Left ventricle myocardium inferior (tissue), 1 donor: ENCODE data around the gene ACER3. TPM values are rescaled to one million over a fixed set of nuclear protein-coding genes. Genes with fewer than 3 reads are reported as not detected.

Source experiments
- DNase-seq: peaks from one replicate; pipeline ENCODE4 v3.0.0-alpha.2; 2020
- H3K27ac ChIP-seq: fragments of 200-600 bp; replicated peaks from 2 replicates; pipeline ENCODE4 v1.8.0; 2021
- H3K27me3 ChIP-seq: fragments of 200-600 bp; 2 replicates; pipeline ENCODE4 v1.8.0; 2021; ENCODE audit warnings: low read depth
- H3K36me3 ChIP-seq: fragments of 200-600 bp; 2 replicates; pipeline ENCODE4 v1.8.0; 2021
- H3K4me1 ChIP-seq: fragments of 200-600 bp; 2 replicates; pipeline ENCODE4 v1.8.0; 2021
- H3K4me3 ChIP-seq: fragments of 200-600 bp; 2 replicates; pipeline ENCODE4 v1.8.0; 2021; ENCODE audit warnings: mild to moderate bottlenecking, moderate library complexity
- H3K9me3 ChIP-seq: fragments of 200-600 bp; replicated peaks from 2 replicates; pipeline ENCODE4 v1.8.0; 2021
- CTCF ChIP-seq: fragments of 200-600 bp; IDR thresholded peaks from 2 replicates; pipeline ENCODE4 v1.8.0; 2021; ENCODE audit warnings: antibody characterized with exemption, mild to moderate bottlenecking, borderline replicate concordance
- intact Hi-C: fragments of 100-400 bp; cut with micrococcal nuclease; formaldehyde crosslinking; loops from one replicate; pipeline ENCODE4 v1.11.0; 2022
- total RNA-seq: library from RNA; stranded (reverse); fragmentation: NEBNext Ultra II Directional; extraction: Animal tissue kit (Norgen Biotek cat#: 25700); gene quantifications from one replicate; pipeline ENCODE4 v1.2.1, GENCODE V29; 2021
- donor health status: DM: no; HTN: yes; CAD: no; lungs with severe emphysema.

Gene ACER3
- total RNA-seq, 1 donor from 2014 or later: 8.5 TPM

GRCh38 chr11:77049026-77049425, 188.3 kb downstream of the ACER3 start:
- no peak overlapping the region for H3K4me3 ChIP-seq
- peaks cover 13% of the 10 kb centered on the region for H3K4me1 ChIP-seq
- H3K9me3 ChIP-seq: no peaks in the 10 kb centered on the region
- H3K36me3 ChIP-seq: no peaks in the 10 kb centered on the region
- H3K27me3 ChIP-seq: peaks cover 23% of the 10 kb centered on the region
- no peak overlapping the region for H3K27ac ChIP-seq
- intact Hi-C loops: loop anchor here (5.0 kb wide), 1 partner anchor 138 kb away; no protein-coding TSS in a partner anchor
- no peak for DNase-seq
- TF ChIP-seq CTCF: no peak

GRCh38 chr11:77051511-77051910, 190.8 kb downstream of the ACER3 start:
- Histone ChIP-seq H3K36me3 (no peaks in the 10 kb centered on the region), H3K27me3 (no peaks in the 10 kb centered on the region), H3K27ac (no peak overlapping the region), H3K4me3 (no peak overlapping the region), H3K9me3 (peaks cover 13% of the 10 kb centered on the region), H3K4me1 (peaks cover 5% of the 10 kb centered on the region)
- TF ChIP-seq CTCF: no peak
- intact Hi-C loops: no loop called here
- no peak for DNase-seq

- H3K4me3 ChIP-seq: no peak overlapping the region
Observed at GRCh38 chr11:77052518-77052917, 191.8 kb downstream of the ACER3 start.

GRCh38 chr11:77053217-77054015, 192.7 kb downstream of the ACER3 start:
- H3K4me1 ChIP-seq: no peaks in the 10 kb centered on the region
- TF ChIP-seq CTCF: no peak
- intact Hi-C loops: loop anchor here (2.0 kb wide), 1 partner anchor 35 kb away; no protein-coding TSS in a partner anchor
- H3K36me3 ChIP-seq: no peaks in the 10 kb centered on the region
- no peak overlapping the region for H3K4me3 ChIP-seq
- no peak for DNase-seq
- peaks cover 24% of the 10 kb centered on the region for H3K9me3 ChIP-seq
- H3K27ac ChIP-seq: no peak overlapping the region
- no peaks in the 10 kb centered on the region for H3K27me3 ChIP-seq

More at GRCh38 chr11:77052518-77052917, 191.8 kb downstream of the ACER3 start:
- no peaks in the 10 kb centered on the region for H3K4me1 ChIP-seq
- no peak overlapping the region for H3K27ac ChIP-seq
- intact Hi-C loops: loop anchor here (2.0 kb wide), 1 partner anchor 36 kb away; no protein-coding TSS in a partner anchor
- TF ChIP-seq CTCF: no peak
- H3K36me3 ChIP-seq: no peaks in the 10 kb centered on the region
- no peak for DNase-seq
- no peaks in the 10 kb centered on the region for H3K27me3 ChIP-seq
- peaks cover 23% of the 10 kb centered on the region for H3K9me3 ChIP-seq

- Histone ChIP-seq H3K9me3 (peaks cover 24% of the 10 kb centered on the region), H3K4me3 (no peak overlapping the region), H3K27me3 (no peaks in the 10 kb centered on the region), H3K27ac (no peak overlapping the region), H3K4me1 (no peaks in the 10 kb centered on the region), H3K36me3 (no peaks in the 10 kb centered on the region)
- DNase-seq: no peak
- intact Hi-C loops: no loop called here
- no peak for TF ChIP-seq CTCF
Observed at GRCh38 chr11:77054084-77054483, 193.4 kb downstream of the ACER3 start.
